CD4-positive, alpha-beta T cell treated with Interleukin-2 at 100 ng/mL for 4 hours (primary cell): ENCODE data around the gene PDS5B.
A peak's percentile ranks its signal among the peaks of the same experiment; 100 is the strongest.
"Not testable (repeated sequence)": the region's sequence is repeated elsewhere in the genome, so short reads cannot be mapped to it uniquely, and the experiment has no call there.

Source experiments
- DNase-seq: peaks from one replicate; pipeline ENCODE4 v3.0.0-alpha.2; 2020; ENCODE audit warnings: low spot score

Gene PDS5B

DNA sequence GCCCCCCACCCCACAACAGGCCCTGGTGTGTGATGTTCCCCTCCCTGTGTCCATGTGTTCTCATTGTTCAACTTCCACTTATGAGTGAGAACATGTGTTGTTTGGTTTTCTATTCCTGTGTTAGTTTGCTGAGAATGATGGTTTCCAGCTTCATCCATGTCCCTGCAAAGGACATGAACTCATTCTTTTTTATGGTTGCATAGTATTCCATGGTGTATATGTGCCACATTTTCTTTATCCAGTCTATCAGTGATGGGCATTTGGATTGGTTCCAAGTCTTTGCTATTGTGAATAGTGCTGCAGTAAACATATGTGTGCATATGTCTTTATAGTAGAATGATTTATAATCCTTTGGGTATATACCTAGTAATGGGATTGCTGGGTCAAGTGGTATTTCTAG is 142.8 kb downstream of the PDS5B start:
- DNase-seq = not testable (repeated sequence)

DNA sequence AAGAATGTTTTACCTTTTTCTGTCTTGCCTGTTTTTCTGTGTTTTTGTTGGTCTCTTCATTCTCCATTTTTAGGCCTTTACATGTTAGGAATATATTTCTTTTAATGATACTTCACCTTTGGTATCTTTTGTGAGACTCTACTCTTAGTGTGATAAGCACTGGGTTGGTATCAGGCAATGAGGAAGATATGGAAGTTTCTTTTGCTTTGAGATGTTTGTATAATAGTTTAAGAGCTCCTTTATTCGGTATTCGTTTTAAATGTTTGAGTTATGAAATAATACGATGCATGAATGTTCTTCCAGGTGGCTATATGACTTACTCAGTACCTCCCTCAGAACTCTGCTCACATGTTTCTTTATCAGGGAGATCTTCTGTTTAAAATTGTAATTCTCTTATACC is 144.8 kb downstream of the PDS5B start:
- no peak for DNase-seq

DNA sequence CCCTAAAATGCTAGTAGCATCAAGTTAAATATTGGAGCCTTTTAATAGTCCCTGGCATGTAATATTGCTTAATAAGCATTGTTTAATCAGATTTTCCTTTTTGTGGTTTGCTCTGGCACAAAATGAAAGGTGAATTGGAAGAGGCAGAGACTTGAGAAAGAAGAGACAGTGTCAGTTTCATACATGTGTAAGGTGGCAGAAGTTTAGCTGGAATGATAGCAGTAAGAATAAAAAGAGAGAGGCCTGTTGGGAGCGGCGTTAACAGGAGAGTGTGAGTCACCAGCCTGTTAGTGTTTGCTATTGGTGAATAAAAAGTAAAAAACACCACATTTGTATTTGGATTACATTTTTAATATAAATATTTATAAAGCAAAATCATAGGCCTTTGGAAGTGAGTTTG is 145.3 kb downstream of the PDS5B start:
- DNase-seq = peak; percentile 20

DNA sequence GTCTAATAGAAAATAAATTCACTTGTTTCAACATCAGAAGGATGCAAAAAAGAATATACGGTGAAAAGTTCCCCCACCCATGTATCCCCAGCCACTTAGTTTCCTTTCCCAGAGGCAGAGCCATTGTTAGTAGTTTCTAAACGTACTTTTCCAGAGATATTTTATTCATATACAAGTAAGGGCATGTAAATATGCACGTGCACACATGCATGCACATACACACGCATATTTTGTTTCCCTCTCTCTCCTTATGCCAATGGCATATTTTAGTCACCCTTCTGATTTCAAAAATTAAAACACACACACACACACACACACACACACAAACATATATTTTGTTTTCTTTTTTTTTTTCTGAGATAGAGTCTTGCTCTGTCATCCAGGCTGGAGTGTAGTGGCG is 147.4 kb downstream of the PDS5B start:
- no peak for DNase-seq

DNA sequence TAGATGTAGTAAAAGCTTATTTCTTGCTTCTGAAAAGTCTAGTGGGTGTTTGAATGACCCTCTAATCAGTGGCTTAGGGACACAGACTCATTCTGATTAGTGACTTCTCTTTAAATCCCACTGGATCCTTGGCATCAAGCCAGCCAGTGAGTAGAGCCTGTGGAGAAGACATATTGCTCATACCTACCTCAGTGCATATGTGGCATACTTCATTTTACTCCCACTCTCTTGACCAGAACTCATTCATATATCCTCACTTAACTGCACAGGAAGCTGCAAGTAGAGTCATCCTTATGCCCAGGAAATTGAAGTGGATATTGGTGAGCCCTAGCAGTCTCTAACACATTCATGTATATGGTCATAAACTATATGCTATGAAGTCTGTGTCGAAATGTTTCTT is 148.3 kb downstream of the PDS5B start:
- no peak for DNase-seq

DNA sequence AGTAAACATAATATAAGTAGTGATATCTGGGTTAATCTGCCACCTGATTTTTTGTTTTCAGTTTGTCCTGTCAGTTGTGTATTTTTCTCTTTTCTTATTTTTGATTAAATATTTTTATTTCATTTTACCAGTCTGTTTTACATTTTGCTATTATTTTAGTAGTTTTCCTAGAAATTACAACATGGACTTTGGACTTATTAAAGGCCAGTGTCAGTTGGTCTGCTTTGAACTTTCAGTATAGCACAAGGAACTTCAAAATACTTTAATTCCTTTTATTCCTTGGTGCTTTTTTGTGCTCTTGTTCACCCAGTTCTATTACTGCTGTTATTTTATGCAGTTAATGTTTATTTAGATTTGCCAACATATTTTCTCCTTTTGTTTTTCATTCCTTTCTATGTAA is 149.6 kb downstream of the PDS5B start:
- no peak for DNase-seq

DNA sequence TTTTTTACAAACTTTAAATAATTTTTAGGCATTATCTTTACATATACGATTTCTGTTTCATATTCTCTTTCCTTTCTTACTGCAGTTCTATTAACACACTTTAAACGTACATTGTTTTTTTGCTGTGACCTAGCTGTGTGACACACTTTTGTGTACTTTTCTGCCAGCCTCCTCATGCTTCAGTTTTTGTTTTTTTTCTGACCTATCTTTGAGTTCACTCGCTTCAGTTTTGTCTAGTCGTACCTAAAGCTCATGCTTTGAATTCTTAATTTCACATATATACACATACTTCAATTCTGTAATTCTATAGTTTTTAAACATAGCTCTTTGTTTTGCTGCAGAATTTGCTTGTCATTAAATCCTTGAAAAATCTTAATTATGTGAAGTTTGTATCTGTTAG is 150.4 kb downstream of the PDS5B start:
- DNase-seq = peak; percentile 15

DNA sequence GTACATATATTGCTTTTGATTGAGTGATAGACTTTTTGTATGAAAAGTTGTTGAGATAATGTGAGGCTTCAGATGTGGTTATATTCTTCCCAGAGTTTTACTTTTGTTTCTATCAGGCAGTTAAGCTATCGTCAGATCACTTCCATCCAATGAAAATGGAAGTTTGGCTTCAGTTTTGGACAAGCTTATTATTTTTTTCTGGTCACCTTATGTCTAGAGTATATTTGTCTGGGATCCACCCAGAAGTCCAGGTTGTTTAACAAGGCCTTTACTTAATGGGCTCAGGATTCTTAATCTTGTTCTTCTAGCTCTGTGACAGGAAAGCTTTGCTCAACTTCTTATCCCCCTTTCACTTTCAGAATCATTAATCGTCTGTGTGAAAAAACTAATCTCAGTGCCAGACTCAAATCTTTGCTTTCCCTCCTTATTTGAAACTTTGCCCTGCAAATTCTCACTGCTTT is 150.9 kb downstream of the PDS5B start:
- peak; percentile 39 for DNase-seq

DNA sequence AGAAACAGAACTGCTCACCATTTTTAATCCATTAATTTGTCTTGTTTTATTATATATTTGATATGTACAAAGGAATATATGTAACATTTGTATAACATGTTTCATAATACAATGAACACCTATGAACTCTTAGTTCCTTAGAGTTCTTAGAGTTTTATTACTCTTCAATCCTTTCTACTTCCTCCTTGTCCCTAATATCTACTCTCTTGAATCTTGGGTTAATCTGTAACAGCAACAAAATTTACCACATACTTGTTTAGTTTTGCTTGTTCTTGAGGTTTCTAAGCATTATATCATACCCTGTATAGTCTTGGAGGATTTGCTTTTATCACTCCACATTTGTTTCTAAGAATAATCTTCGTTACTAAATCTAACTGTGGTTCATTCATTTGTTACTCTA is 151.4 kb downstream of the PDS5B start:
- DNase-seq = no peak

DNA sequence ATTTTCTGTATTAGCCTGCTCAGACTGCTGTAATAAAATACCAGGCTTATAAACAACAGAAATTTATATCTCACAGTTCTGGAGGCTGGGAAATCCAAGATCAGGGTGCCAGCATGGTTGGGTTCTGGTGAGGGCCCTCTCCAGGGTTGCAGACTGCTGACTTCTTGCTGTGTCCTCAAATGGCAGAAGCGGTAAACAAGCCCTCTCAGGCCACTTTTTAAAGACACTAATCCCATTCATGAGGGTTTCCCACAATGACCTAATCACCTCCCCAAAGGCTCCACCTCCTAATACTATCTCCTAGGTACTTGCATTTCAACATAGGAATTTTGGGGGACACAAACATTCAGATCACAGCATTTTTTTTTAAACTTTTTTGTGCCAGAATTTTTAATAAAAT is 159.3 kb downstream of the PDS5B start:
- no peak for DNase-seq

DNA sequence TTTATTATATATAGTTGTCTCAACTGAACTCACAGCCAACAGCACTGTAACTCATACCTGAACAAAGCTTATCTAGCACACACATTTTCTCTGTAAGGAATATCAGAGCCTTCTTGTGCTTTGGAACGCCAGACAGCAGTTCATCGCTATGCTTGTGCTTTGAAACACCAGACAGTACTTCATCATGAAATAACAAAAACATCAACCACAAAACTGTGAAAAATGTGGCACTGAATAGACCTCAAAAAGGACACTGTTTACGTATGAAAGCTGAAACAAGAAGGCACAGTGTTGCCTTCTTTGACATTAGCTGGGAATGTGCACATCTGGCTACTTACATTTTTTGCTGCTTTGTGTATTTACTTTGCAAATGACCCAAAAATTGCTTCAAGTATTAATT is 160.2 kb downstream of the PDS5B start:
- DNase-seq = no peak

DNA sequence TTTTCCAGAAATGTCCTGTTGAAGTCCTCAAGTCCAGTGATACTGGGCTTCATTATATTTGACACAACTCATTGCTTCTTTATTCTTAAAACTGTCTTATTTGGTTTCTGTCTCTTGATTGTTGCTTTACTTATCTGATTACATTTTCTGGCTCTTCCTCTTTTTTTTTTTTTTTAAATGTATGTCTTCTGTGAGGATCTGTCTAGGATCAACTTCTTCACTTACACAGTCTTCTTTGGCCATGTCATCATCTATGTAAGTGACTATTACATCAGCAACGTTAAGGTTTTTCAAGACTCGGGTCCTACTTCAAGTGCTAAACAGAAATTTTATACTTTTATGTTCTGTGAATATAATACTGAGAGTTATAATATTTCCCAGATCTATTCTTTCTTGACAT is 162.1 kb downstream of the PDS5B start:
- no peak for DNase-seq

DNA sequence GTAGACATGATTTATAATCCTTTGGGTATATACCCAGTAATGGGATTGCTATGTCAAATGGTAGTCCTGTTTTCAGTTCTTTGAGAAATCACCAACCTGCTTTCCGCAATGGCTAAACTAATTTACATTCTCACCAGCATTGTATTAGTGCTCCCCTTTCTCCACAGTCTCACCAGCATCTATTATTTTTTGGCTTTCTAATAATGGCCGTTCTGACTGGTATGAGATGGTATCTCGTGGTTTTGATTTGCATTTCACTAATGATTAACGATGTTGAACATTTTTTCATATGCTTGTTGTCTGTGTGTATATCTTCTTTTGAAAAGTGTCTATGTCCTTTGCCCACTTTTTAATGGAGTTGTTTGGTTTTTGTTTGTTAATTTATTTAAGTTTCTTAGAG is 165.1 kb downstream of the PDS5B start:
- DNase-seq = no peak

DNA sequence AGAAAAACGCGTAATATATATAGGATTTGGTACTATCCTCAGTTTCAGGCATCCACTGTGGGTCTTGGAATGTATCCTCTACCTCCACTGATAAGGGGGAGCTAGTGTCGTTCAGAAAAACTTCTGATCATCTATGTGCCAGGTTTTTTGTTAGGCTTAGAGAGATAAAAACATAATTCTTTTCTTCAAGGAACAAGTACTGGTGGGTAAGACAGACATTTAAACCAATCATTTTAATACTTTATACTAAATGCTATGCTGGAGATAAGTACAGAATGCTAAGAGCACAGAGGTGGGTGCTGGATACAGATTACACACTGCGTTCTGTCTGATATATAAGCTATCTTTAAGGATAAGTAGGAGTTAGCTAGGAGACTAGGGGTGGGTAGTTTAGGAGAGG is 166.1 kb downstream of the PDS5B start:
- DNase-seq = no peak

DNA sequence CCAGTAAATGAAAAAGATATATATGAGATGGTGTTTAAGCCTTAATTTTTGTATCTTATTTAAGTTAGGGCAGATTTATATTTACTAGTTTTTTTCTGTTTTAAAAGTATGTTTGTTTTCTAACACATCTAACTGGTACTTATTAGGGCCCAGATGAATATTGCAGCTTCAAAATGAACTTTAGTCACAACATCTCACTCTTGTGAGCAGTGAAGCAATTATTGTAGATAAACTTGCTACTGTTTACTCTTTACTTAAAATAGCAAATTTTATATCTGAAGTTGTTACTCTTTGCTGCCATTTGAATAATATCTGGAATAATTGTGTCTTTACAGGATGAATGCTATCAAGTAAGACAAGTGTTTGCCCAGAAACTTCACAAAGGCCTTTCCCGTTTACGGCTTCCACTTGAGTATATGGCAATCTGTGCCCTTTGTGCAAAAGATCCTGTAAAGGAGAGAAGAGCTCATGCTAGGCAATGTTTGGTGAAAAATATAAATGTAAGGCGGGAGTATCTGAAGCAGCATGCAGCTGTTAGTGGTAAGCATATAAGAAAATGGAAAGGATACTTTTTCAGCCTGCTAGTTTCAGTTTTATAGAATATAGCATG is 166.8 kb downstream of the PDS5B start:
- DNase-seq = no peak

DNA sequence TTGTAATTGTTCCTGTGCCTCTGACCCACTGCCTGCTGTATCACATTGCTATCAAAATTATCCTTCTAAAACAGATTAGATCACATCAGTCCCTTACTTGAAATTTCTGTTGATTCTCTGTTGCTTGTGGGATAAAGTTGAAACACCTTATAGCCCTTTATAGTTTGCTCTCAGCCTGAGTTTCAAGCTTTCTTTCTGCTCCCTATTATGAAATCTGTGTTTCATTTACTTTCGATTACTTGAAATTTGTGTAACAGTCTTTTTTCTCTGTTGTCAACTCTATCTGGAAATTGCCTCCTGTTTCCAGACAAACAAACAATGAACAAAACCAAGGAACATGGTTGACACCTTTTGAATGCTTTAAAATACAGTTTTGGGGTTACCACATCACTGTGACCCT is 167.9 kb downstream of the PDS5B start:
- no peak for DNase-seq

DNA sequence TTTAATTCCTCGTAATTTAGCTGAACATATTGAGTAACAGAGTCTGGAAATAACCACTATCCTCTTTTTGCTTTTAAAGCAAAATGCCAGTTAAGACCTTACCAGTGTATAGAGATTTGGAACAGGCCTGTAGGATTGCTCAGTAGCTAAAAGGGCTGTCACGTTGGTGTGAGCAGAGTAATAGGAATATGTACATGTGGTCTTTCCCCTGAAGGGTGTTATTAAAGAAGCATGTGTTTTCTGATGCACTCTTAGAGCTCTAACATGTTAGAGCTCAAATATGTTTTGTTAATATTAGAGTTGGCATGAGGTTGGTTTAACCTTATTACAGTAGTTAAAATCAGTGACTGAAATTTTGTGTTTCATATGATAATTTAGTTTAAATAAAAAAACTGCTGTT is 172.9 kb downstream of the PDS5B start:
- no peak for DNase-seq

DNA sequence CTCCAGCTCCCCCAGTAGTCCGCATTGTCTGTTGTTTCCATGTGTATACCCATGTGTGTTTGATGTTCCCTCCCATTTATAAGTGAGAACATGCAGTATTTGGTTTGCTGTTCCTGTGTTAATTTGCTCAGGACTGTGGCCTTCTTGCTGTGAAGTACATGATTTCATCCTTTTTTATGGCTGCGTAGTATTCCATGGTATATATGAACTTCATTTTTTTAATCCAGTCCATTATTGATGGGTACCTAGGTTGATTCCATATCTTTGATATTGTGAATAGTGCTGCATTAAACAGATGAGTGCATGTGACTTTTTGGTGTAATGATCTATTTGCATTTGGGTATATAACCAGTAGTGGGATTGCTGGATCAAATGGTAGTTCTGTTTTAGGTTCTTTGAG is 175.2 kb downstream of the PDS5B start:
- no peak for DNase-seq

DNA sequence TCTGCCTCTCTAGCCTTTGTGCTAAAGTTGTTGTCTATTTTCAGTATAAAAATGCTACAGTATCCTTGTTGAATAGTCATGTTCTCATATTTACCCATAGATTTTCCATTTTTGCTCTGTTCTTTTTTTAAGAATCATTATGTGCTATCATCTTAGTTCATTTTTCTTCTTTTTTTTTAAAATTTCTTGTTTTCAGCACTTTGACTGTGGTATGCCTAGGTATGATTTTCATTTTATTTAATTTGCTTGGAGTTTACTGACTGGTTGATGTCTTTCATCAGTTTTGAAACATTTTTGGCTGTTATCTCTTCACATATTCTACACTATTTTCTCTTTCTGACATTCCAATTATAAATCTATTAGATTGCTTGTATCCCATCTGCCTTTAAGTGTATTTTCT is 192.9 kb downstream of the PDS5B start:
- no peak for DNase-seq

DNA sequence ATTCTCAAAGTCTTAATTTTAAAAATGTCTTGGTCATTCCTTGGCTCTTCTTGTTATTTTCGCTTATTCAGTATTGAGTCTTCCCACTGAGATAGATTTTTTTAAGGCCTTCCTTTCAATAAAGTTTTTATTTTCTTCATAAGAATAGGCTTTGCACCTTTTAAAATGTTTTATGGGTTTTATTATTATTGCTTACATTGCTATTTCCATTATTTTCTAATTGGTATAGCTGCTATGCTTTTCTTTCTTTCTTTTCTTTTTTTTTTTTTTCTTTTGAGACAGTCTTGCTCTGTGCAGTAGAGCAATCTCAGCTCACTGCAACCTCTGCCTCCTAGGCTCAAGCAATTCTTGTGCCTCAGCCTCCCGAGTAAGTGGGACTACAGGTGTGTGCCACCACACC is 195.7 kb downstream of the PDS5B start:
- no peak for DNase-seq

DNA sequence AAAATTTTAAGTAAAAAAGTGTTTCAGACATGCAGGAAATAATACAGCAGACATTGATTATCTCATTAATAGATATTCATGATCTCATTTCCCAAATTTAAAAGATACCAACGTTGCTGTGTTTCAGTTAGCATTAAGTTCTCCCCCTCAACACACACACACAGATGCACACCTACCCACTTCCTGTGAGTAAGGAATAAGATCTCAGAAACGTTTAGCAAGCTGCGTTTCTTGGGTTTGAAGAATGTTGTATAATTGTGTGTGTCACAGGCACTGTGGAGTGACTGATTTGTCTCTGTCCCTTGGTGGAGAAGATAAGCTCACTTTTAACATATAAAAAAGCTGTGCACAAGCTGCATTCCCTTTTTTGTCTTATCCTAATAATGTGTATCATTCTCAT is 196.8 kb downstream of the PDS5B start:
- DNase-seq = peak; percentile 43

DNA sequence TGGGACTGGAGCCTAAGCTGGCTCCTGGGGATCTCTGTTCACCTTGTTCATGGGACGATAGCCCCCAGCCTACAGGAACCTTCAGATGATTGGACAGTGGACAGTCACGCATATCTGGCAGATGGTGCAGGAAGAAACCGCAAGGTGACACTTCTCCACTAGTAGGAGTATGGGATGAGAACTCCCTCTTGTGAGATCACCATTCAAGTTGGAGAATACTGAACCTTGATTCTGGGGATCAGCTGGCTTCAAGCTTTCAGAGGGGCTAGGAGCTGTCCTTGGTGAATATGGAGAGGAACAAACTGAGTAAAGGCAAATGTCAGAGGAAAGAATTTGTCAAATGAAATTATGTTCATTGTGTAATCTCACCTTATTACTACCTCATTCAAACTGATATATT is 204.5 kb downstream of the PDS5B start:
- no peak for DNase-seq

DNA sequence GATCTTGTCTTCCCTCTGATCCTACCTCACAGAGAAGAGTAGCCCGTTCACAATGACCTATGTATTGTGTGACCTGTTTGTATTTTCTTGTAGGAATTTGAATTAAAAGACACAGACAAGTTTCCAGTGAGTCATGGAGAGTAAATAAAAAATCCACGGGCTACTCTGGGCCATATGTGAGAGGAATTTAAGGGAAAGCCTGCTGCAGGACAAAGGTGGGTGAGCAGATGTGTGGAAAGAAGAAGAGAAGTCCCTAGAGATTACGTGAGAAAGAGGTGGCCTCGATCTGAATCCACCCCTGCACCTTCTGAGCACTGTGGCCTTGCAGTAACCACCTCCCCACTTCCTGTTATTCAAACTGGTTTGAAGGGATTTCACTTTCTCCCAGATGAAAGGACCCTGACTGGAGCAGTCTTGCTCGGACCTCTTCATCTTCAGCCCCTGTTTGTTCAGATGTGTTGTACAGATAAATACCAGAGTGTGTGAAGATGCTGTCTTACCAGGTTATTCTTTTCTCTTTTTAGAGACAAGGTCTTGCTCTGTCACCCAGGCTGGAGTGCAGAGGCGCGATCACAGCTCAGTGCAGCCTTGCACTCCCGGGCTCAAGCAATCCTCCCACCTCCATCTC is 205.4 kb downstream of the PDS5B start:
- DNase-seq = peak; percentile 38

DNA sequence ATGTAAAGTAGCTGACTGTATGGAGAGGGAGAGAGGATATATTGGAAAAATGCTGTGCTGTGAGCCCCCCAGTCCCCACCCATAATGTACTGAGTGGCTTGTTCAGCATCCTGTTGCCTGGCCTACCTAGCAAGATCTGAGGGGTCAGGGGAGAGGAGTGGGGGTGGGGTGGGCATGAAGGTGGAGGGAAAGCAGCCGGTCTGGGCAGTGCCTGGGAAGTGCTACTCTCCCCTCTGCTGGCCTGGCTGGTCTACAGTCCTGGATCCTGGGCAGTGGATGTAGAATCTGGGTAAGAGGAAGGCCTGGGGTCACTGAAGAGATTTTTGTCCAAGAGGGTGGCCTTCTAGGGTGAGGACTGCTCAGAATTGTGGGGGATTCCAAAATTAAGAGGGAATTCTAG is 210.5 kb downstream of the PDS5B start:
- DNase-seq = no peak
